ENCODE measurements around the gene ZDHHC4. TPM values are rescaled to one million over a fixed set of nuclear protein-coding genes. Genes with fewer than 3 reads are reported as not detected.

Gene ZDHHC4
- total RNA-seq, 2 experiments from 2014 or later, result 27.8 to 32.0 TPM

GRCh38 chr7:6551016-6551511 lies 26.2 kb upstream of the ZDHHC4 start, which contains the start of gene GRID2IP:
Gene GRID2IP, minus strand, starts transcription at chr7:6551461. Its CDS starts 25 bp downstream, at chr7:6551436.
- ChIA-PET CTCF (no interaction called here), POLR2A (no interaction called here)
- H3K4me1 Mint-ChIP-seq (ENCODE audit: low read depth), result peaks cover 4% of the 10 kb centered on the region
- TF ChIP-seq CTCF (IDR thresholded peaks at IDR 0.05), result no peak
- H3K36me3 Mint-ChIP-seq (ENCODE audit: low read depth), result no peaks in the 10 kb centered on the region
- H3K27ac Mint-ChIP-seq, result no peak within 1 kb of the TSS
- ATAC-seq (no peak), DNase-seq (no peak)
- no peaks in the 10 kb centered on the region for H3K27me3 Mint-ChIP-seq
- no peak within 1 kb of the TSS for H3K4me3 Mint-ChIP-seq
- no peaks in the 10 kb centered on the region for H3K9me3 Mint-ChIP-seq
- intact Hi-C loops (cut with micrococcal nuclease), result no loop called here

- Mint-ChIP-seq H3K36me3 (ENCODE audit: low read depth) (no peaks in the 10 kb centered on the region), H3K4me1 (ENCODE audit: low read depth) (peaks cover 4% of the 10 kb centered on the region), H3K27ac (no peak overlapping the region), H3K9me3 (no peaks in the 10 kb centered on the region), H3K27me3 (no peaks in the 10 kb centered on the region), H3K4me3 (no peak overlapping the region)
- DNase-seq (no peak), ATAC-seq (peak; percentile 39)
- no peak for TF ChIP-seq CTCF (IDR thresholded peaks at IDR 0.05)
- ChIA-PET CTCF (interaction anchor here (0.8 kb wide), 1 partner anchor 23 kb away, joined by 3 read pairs; no protein-coding TSS in a partner anchor), POLR2A (interaction anchor here (1.5 kb wide), 1 partner anchor 14 kb away, joined by 3 read pairs; no protein-coding TSS in a partner anchor)
- intact Hi-C loops (cut with micrococcal nuclease), result no loop called here
Observed at GRCh38 chr7:6553448-6554044, 23.7 kb upstream of the ZDHHC4 start.

GRCh38 chr7:6554848-6555247 lies 22.4 kb upstream of the ZDHHC4 start:
- Mint-ChIP-seq H3K27me3 (no peaks in the 10 kb centered on the region), H3K36me3 (ENCODE audit: low read depth) (no peaks in the 10 kb centered on the region), H3K4me3 (no peak overlapping the region), H3K4me1 (ENCODE audit: low read depth) (peaks cover 4% of the 10 kb centered on the region), H3K9me3 (no peaks in the 10 kb centered on the region), H3K27ac (peak overlapping the region; percentile 75)
- no peak for DNase-seq
- intact Hi-C loops (cut with micrococcal nuclease), result no loop called here
- peak; percentile 55 for ATAC-seq
- POLR2A ChIA-PET, result interaction anchor here (0.6 to 1.5 kb wide), 2 partner anchors 13 to 281 kb away, joined by 3 read pairs; no protein-coding TSS in a partner anchor
- no peak for TF ChIP-seq CTCF (IDR thresholded peaks at IDR 0.05)
- CTCF ChIA-PET, result interaction anchor here (0.6 to 1.7 kb wide), 4 partner anchors 9 to 39 kb away, joined by 3 to 4 read pairs (median 3); no protein-coding TSS in a partner anchor

- no peak for ATAC-seq
- ChIA-PET POLR2A (no interaction called here), CTCF (no interaction called here)
- Mint-ChIP-seq H3K4me3 (no peak overlapping the region), H3K4me1 (ENCODE audit: low read depth) (peaks cover 4% of the 10 kb centered on the region), H3K36me3 (ENCODE audit: low read depth) (no peaks in the 10 kb centered on the region), H3K27ac (no peak overlapping the region), H3K27me3 (no peaks in the 10 kb centered on the region), H3K9me3 (no peaks in the 10 kb centered on the region)
- no peak for DNase-seq
- intact Hi-C loops (cut with micrococcal nuclease), result no loop called here
- no peak for TF ChIP-seq CTCF (IDR thresholded peaks at IDR 0.05)
Observed at GRCh38 chr7:6556196-6556595, 21.1 kb upstream of the ZDHHC4 start.

GRCh38 chr7:6558837-6559236 lies 18.4 kb upstream of the ZDHHC4 start:
- Mint-ChIP-seq H3K9me3 (no peaks in the 10 kb centered on the region), H3K27me3 (no peaks in the 10 kb centered on the region), H3K36me3 (ENCODE audit: low read depth) (no peaks in the 10 kb centered on the region), H3K27ac (no peak overlapping the region), H3K4me1 (ENCODE audit: low read depth) (peaks cover 4% of the 10 kb centered on the region), H3K4me3 (no peak overlapping the region)
- ChIA-PET CTCF (interaction anchor here (0.6 to 2.0 kb wide), 21 partner anchors 9 to 96 kb away, joined by 3 to 9 read pairs (median 5); partner anchors contain the start of gene ZDHHC4), POLR2A (interaction anchor here (0.7 to 1.5 kb wide), 4 partner anchors 10 to 87 kb away, joined by 3 read pairs; no protein-coding TSS in a partner anchor)
- DNase-seq, result peak; percentile 54
- intact Hi-C loops (cut with micrococcal nuclease), result no loop called here
- TF ChIP-seq CTCF (IDR thresholded peaks at IDR 0.05), result peak; percentile 58
- ATAC-seq, result peak; percentile 71
